DND-41 (cell line): ENCODE results near the gene TRIM10.

Source experiments
- ATAC-seq: fragments of 200-7000 bp; cut with Tn5 transposase; 3 replicates; pipeline ENCODE4 v1.9.1; 2021; ENCODE audit warnings: low read depth; ENCODE audit not compliant: insufficient read depth
- DNase-seq: peaks from one replicate; pipeline ENCODE4 v3.0.0-alpha.2; 2020
- H2AFZ ChIP-seq: 2 replicates; pipeline ENCODE4 v1.6.0; 2012; ENCODE audit warnings: low read depth, low read length
- H3K27ac ChIP-seq: 2 replicates; pipeline ENCODE4 v1.5.1; 2012; ENCODE audit warnings: low read length, inconsistent platforms
- H3K27me3 ChIP-seq: fragments of 200-600 bp; sonication (generic); 2 replicates; pipeline ENCODE4 v1.6.0; 2012; ENCODE audit warnings: low read length, mild to moderate bottlenecking, inconsistent platforms; ENCODE audit not compliant: insufficient read depth, poor library complexity
- H3K36me3 ChIP-seq: 2 replicates; pipeline ENCODE4 v1.5.1; 2012; ENCODE audit warnings: low read length, inconsistent platforms; ENCODE audit not compliant: insufficient read depth
- H3K4me1 ChIP-seq: 2 replicates; pipeline ENCODE4 v1.5.1; 2012; ENCODE audit warnings: mild to moderate bottlenecking, low read length; ENCODE audit not compliant: insufficient read depth
- H3K4me2 ChIP-seq: 2 replicates; pipeline ENCODE4 v1.6.0; 2012; ENCODE audit warnings: mild to moderate bottlenecking, moderate library complexity, low read length, inconsistent platforms; ENCODE audit not compliant: insufficient read depth
- H3K4me3 ChIP-seq, 2 experiments: fragments of 200-600 bp in 1 of 2; shearing (Covaris generic) in 1 of 2; 2 replicates each; pipeline ENCODE4 v1.5.1; 2012 to 2016; ENCODE audit warnings: inconsistent platforms in 2 of 2, low read length in 2 of 2, mild to moderate bottlenecking in 2 of 2, low read depth in 1 of 2, moderate library complexity in 1 of 2
- H3K79me2 ChIP-seq: 2 replicates; pipeline ENCODE4 v1.6.0; 2012; ENCODE audit warnings: low read length, inconsistent platforms; ENCODE audit not compliant: insufficient read depth
- H3K9ac ChIP-seq: 2 replicates; pipeline ENCODE4 v1.6.0; 2012; ENCODE audit warnings: low read depth, mild to moderate bottlenecking, inconsistent platforms, low read length, moderate library complexity
- H3K9me3 ChIP-seq: 2 replicates; pipeline ENCODE4 v1.5.1; 2012; ENCODE audit warnings: low read length, moderate library complexity, mild to moderate bottlenecking, inconsistent platforms; ENCODE audit not compliant: insufficient read depth, severe bottlenecking
- H4K20me1 ChIP-seq: 2 replicates; pipeline ENCODE4 v1.6.0; 2012; ENCODE audit warnings: low read length; ENCODE audit not compliant: insufficient read depth
- EZH2 ChIP-seq: IDR thresholded peaks from 3 replicates; pipeline ENCODE4 v1.6.1; 2012; ENCODE audit warnings: borderline replicate concordance, low read depth, mild to moderate bottlenecking, moderate library complexity, low read length, inconsistent platforms; ENCODE audit not compliant: severe bottlenecking
- TF ChIP-seq, protein P1 (sequence below): IDR thresholded peaks from 2 replicates; pipeline ENCODE4 v1.5.1; 2012; ENCODE audit warnings: borderline replicate concordance, low read length, moderate library complexity, mild to moderate bottlenecking; ENCODE audit not compliant: poor library complexity, severe bottlenecking; ENCODE audit errors: extremely low read depth

Gene TRIM10

GRCh38 chr6:30154061-30154460 lies 7.0 kb downstream of the TRIM10 start:
- Histone ChIP-seq H3K4me2 (no peak overlapping the region), H3K9me3 (no peaks in the 10 kb centered on the region), H3K4me3 (no peak overlapping the region), H3K9ac (no peak overlapping the region), H3K36me3 (no peaks in the 10 kb centered on the region), H3K27ac (no peak overlapping the region), H4K20me1 (peaks cover 2% of the 10 kb centered on the region; the same call in 1 of the 2 replicates), H2AFZ (no peak overlapping the region), H3K27me3 (peaks cover 27% of the 10 kb centered on the region), H3K79me2 (no peaks in the 10 kb centered on the region), H3K4me1 (no peaks in the 10 kb centered on the region)
- DNase-seq: no peak
- TF ChIP-seq, protein P1, sequence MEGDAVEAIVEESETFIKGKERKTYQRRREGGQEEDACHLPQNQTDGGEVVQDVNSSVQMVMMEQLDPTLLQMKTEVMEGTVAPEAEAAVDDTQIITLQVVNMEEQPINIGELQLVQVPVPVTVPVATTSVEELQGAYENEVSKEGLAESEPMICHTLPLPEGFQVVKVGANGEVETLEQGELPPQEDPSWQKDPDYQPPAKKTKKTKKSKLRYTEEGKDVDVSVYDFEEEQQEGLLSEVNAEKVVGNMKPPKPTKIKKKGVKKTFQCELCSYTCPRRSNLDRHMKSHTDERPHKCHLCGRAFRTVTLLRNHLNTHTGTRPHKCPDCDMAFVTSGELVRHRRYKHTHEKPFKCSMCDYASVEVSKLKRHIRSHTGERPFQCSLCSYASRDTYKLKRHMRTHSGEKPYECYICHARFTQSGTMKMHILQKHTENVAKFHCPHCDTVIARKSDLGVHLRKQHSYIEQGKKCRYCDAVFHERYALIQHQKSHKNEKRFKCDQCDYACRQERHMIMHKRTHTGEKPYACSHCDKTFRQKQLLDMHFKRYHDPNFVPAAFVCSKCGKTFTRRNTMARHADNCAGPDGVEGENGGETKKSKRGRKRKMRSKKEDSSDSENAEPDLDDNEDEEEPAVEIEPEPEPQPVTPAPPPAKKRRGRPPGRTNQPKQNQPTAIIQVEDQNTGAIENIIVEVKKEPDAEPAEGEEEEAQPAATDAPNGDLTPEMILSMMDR: no peak
- no peak for TF ChIP-seq EZH2
- ATAC-seq: no peak

DNA sequence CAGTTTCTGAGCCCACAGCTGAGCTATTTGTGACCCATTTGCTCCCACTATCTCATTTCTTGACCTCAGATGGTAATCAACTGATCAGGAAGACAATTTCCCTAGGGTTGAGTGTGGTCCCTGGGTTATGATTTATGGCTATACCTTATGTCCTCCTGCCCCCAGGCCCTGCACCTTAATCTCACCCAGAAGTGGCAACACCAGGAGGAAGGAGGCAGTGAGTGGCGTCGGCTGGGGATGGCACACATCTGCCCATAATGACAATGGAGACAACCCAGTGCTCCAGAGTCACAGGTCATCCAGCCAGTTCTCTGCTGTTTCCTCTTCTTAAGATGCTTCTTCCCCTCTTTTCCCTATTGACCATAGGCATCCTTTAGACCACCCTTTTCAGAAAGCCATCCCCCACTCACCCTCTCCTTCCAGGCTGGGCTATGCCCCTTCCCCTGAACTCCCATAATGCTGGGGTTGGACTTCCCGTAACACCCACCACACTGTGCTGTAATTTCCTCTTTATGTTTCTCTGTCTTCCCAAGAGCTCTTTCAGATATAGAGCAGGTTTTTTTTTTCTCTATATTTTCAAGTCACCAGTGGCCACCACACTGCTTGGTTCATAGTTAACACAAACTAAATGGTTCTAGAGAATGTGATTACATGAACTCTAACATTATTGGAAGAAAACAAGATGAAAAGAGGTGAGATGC lies 8.0 kb downstream of the TRIM10 start:
- no peaks in the 10 kb centered on the region for H3K36me3 ChIP-seq
- no peak overlapping the region for H2AFZ ChIP-seq
- H3K4me3 ChIP-seq: no peak overlapping the region
- no peak overlapping the region for H3K27ac ChIP-seq
- ATAC-seq: no peak
- DNase-seq: no peak
- TF ChIP-seq EZH2: no peak
- TF ChIP-seq, protein P1: no peak
- H3K4me2 ChIP-seq: no peak overlapping the region
- no peaks in the 10 kb centered on the region for H3K9me3 ChIP-seq
- H3K9ac ChIP-seq: no peak overlapping the region
- H3K4me1 ChIP-seq: no peaks in the 10 kb centered on the region
- peaks cover 2% of the 10 kb centered on the region; the same call in 1 of the 2 replicates for H4K20me1 ChIP-seq
- peaks cover 30% of the 10 kb centered on the region for H3K27me3 ChIP-seq
- no peaks in the 10 kb centered on the region for H3K79me2 ChIP-seq

- H2AFZ ChIP-seq: no peak overlapping the region
- no peak overlapping the region for H3K9ac ChIP-seq
- H3K79me2 ChIP-seq: no peaks in the 10 kb centered on the region
- no peak overlapping the region for H3K27ac ChIP-seq
- peaks cover 2% of the 10 kb centered on the region; the same call in 1 of the 2 replicates for H4K20me1 ChIP-seq
- H3K4me3 ChIP-seq: no peak overlapping the region
- no peak overlapping the region for H3K4me2 ChIP-seq
- no peaks in the 10 kb centered on the region for H3K9me3 ChIP-seq
- no peaks in the 10 kb centered on the region for H3K4me1 ChIP-seq
- TF ChIP-seq, protein P1: no peak
- no peak for TF ChIP-seq EZH2
- DNase-seq (no peak), ATAC-seq (no peak)
- H3K36me3 ChIP-seq: no peaks in the 10 kb centered on the region
- H3K27me3 ChIP-seq: peaks cover 37% of the 10 kb centered on the region
Measured at GRCh38 chr6:30152016-30152673, 8.9 kb downstream of the TRIM10 start.
